22Rv1 (cell line): ENCODE data around the gene C9.
"Not testable (repeated sequence)": the region's sequence is repeated elsewhere in the genome, so short reads cannot be mapped to it uniquely, and the experiment has no call there.

ENCODE experiments used
- H3K27ac ChIP-seq: fragments of 450-650 bp; 2 replicates; pipeline ENCODE4 v1.5.1; 2017
- ZFX ChIP-seq: fragments of 450-650 bp; IDR thresholded peaks from 2 replicates; pipeline ENCODE4 v1.6.1; 2017; ENCODE audit warnings: antibody characterized with exemption, borderline replicate concordance
- TF ChIP-seq, protein P1 (sequence below): fragments of 450-650 bp; IDR thresholded peaks from 2 replicates; pipeline ENCODE4 v1.5.1; 2017; ENCODE audit warnings: mild to moderate bottlenecking

The C9 gene

DNA sequence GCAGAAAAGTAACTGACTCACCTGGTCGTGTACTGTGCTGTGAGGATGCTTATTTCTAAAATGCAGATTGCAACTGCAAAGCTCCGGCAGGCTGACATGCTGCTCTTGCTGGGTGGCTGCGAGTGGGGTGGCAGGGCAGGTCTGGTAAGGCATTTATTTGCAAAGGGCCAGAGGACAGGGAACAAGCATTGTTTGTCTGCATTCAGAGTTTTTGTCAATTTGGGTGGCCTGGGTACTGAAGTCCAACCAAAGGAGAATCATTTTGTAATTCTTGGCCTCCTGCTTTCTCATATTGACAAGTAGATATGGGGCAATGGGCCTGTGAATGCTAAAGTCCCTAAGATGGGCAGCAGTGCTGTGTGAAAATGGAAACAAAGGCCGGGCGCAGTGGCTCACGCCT, at the start of gene C9:
C9 (minus strand) TSS at position 129 of the 400 bp plus-strand sequence; CDS start at position 98, 31 bp downstream.
- TF ChIP-seq, protein P1, sequence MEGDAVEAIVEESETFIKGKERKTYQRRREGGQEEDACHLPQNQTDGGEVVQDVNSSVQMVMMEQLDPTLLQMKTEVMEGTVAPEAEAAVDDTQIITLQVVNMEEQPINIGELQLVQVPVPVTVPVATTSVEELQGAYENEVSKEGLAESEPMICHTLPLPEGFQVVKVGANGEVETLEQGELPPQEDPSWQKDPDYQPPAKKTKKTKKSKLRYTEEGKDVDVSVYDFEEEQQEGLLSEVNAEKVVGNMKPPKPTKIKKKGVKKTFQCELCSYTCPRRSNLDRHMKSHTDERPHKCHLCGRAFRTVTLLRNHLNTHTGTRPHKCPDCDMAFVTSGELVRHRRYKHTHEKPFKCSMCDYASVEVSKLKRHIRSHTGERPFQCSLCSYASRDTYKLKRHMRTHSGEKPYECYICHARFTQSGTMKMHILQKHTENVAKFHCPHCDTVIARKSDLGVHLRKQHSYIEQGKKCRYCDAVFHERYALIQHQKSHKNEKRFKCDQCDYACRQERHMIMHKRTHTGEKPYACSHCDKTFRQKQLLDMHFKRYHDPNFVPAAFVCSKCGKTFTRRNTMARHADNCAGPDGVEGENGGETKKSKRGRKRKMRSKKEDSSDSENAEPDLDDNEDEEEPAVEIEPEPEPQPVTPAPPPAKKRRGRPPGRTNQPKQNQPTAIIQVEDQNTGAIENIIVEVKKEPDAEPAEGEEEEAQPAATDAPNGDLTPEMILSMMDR = no peak
- TF ChIP-seq ZFX = no peak
- H3K27ac ChIP-seq = no peak within 1 kb of the TSS

DNA sequence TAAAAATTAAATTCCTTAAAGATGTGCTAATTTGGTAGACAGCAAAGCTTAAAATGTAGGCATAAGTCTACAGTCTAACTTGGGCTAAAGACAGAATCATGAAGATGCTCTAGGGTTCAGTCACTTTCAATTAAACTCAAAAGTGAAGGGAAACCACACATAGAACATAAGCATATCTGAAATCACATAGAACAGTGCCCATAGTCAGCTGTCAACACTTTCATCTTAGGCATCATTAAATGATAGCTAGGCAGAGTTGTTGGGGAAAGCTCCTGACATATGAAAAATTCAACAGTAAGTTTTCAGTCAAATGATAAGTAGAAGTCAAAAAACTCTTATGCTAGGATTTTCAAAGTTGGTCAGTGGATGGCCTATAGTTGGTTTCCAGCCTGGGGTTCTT, 49.5 kb upstream of the C9 start:
- TF ChIP-seq ZFX = no peak
- TF ChIP-seq, protein P1 = no peak
- H3K27ac ChIP-seq = no peak overlapping the region

DNA sequence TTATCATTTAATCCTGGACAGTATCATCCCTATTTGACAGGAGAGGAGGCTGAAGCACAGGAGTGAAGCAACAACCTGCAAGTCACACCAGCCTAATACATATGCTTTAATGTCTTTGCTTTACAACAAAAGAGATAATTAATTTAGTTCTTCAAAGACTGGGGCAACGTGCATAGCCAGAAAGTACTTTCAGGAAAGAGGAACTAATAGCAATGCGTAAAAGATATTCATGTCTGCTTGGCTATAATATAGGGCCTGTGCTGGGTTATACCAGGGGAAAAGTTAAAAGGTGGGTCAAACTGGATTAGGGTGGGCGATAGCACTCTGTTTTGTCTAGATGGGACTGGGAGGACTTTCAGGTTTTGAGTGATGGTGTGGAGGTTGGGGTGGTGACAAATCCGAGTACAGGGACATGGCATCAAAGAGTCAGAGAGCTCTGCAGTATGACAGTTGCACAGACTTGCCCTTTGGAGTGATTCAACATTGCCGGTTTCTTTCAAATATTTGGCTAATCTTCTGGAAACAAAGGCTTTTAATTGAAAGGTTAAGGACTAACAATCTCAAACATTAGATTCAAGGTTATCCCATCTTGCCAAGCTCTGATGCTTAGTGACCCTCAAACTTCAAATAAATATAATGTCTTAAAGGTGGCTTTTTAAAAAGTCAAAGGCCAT, 48.6 kb upstream of the C9 start:
- H3K27ac ChIP-seq = no peak overlapping the region
- no peak for TF ChIP-seq ZFX
- TF ChIP-seq, protein P1 = no peak

DNA sequence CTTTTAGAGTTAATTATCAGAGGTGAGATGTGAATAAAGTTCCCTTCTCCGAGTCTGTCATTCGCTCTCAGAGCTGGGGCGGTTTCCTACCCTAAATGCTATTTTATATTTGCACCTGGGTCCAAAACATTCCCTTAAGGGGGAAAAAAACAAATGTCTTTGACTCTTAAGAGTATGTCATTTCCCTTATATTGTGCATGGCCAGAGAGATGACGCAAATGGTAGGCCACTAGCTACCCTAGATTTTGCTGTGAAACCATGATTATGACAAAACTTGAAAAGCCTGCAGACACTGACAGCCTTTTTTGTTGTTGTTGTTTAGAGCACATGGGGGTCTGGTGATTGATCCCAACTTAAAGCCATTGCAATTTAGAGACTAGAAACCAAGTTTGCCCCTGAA, 47.7 kb upstream of the C9 start:
- TF ChIP-seq, protein P1 = no peak
- no peak for TF ChIP-seq ZFX
- no peak overlapping the region for H3K27ac ChIP-seq

DNA sequence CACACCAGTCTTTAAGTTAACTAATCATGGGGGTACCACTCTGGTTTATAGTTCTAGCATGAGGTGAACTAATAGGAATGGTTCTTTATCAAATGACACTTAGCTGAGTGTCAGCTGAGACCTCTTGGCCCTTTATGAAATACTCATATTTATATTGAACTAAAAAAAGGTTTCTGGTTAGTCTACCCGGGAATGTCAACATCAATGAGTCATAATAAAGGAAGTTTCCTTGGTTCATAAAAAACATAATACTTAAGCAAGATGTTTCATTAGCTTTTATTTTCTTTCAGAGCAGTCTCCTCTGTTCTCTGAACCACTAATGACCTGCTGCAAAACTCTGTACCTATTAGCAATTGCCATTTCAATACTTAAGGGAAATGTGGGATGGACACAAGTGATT, 46.8 kb upstream of the C9 start:
- no peak overlapping the region for H3K27ac ChIP-seq
- TF ChIP-seq ZFX = no peak
- TF ChIP-seq, protein P1 = no peak

DNA sequence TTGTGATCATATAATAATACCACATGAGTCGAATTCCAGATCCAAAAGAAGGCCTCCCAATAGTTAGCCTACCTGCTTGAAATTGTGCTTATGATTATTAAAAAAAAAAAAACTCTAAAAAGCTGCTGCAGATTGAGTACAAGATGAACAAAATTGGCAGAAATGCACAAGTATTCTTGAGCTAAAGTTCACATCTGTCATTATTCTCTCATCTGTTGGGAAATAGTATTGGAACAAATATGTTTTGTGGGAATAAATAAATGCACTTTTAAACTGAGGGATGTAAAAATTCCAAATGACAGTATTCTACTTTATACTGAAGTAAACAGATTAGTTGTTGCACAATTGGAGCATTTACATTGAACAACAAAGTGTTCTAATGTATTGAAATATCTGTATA, 44.7 kb upstream of the C9 start:
- H3K27ac ChIP-seq = no peak overlapping the region
- TF ChIP-seq ZFX = no peak
- TF ChIP-seq, protein P1 = no peak

DNA sequence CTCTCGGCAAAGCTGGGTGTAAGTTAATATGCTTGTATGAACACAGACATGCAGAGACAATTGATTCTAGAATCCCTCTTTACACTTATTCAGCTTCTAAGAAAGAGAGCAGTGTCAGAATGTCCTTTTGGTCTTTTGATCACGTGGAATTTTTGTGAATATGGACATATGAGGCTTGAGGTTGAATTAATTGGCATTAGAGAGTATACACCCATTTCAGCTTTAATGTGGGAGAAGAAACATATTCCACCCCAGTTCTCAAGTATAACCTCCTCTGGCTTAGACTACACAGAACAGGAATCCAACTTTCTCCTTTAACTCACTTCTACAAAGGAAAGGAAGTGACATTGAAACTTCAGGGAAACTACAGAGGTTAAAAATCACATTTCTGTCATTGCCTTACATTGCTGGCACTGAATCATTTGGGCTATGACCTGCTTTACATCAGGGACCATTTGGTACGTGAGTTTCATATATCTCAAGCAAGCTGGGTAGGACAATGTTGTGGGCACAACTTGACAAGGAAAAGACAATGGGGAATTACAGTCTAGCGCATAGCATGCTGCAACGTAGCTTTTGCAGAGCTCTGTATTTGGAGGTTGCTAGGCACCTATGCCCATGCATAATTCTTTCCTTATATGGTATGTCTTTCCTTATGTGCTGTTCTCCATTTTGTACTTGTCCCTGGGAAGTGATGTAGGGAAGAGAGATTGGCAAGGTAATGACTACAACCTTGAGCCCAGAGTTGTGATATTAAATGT, 41.0 kb upstream of the C9 start:
- H3K27ac ChIP-seq = no peak overlapping the region
- TF ChIP-seq, protein P1 = no peak
- no peak for TF ChIP-seq ZFX

DNA sequence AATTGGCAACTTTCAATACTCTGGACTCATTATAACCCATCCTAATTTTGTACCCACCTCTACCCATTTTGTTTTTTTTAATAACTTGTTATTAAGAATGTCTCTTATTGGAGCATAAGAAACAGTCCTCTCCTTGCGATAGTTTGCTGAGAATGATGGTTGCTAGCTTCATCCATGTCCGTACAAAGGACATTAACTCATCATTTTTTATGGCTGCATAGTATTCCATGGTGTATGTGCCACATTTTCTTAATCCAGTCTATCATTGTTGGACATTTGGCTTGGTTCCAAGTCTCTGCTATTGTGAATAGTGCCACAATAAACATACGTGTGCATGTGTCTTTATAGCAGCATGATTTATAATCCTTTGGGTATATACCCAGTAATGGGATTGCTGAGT, 39.5 kb upstream of the C9 start:
- H3K27ac ChIP-seq = not testable (repeated sequence)

DNA sequence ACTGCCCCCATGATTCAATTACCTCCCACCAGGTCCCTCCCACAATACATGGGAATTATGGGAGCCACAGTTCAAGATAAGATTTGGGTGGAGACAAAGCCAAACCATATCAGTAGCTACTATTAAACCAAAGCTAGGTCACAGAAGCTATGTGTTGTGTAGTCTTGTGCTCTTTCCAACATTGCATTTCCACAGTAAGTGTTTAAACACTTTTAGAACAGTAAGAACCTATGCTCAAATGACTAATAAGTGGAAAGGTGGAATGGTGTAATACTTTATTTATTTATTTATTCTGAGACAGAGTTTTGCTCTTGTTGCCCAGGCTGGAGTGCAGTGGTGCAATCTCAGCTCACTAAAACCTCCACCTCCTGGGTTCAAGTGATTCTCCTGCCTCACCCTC, 37.8 kb upstream of the C9 start:
- not testable (repeated sequence) for H3K27ac ChIP-seq
